RWPE1 (cell line): ENCODE measurements around the gene GAS7.

Source experiments
- CTCF ChIA-PET: fragments of 350-600 bp; sonication (Branson Sonifier 250); formaldehyde crosslinking; extraction: SDS; loops from one replicate; lab custom pipeline; 2021; lab: Yijun Ruan, JAX
- POLR2A ChIA-PET: fragments of 400-600 bp; formaldehyde crosslinking; extraction: SDS; loops from one replicate; lab custom pipeline; 2020; ENCODE audit warnings: antibody characterized with exemption; ENCODE audit not compliant: low non-redundant PET; lab: Yijun Ruan, JAX
- DNase-seq: peaks from one replicate; pipeline ENCODE4 v3.0.0; 2012; ENCODE audit warnings: low spot score
- H3K27ac ChIP-seq: fragments of 450-650 bp; 2 replicates; pipeline ENCODE4 v1.5.1; 2017
- CTCF ChIP-seq: fragments of 450-650 bp; conservative IDR thresholded peaks from 2 replicates; pipeline ENCODE4 v1.5.1; 2017; ENCODE audit warnings: low read depth, mild to moderate bottlenecking

Gene GAS7

GRCh38 chr17:10170233-10170632 is 28.2 kb downstream of the GAS7 start:
- H3K27ac ChIP-seq, result no peak overlapping the region
- ChIA-PET CTCF (no interaction called here), POLR2A (no interaction called here)
- no peak for TF ChIP-seq CTCF
- no peak for DNase-seq

- no peak overlapping the region for H3K27ac ChIP-seq
- ChIA-PET CTCF (no interaction called here), POLR2A (no interaction called here)
- TF ChIP-seq CTCF, result no peak
- no peak for DNase-seq
Measured at GRCh38 chr17:10169290-10169689, 29.1 kb downstream of the GAS7 start.

- ChIA-PET CTCF (no interaction called here), POLR2A (no interaction called here)
- H3K27ac ChIP-seq, result no peak overlapping the region
- no peak for DNase-seq
- no peak for TF ChIP-seq CTCF
Measured at GRCh38 chr17:10166176-10166935, 32.0 kb downstream of the GAS7 start.

GRCh38 chr17:10162096-10162495 is 36.3 kb downstream of the GAS7 start:
- POLR2A ChIA-PET, result no interaction called here
- DNase-seq, result no peak
- no peak for TF ChIP-seq CTCF
- no peak overlapping the region for H3K27ac ChIP-seq
- CTCF ChIA-PET, result no interaction called here

- TF ChIP-seq CTCF, result no peak
- CTCF ChIA-PET, result interaction anchor here (1.1 kb wide), 1 partner anchor 54 kb away, joined by 3 read pairs; no protein-coding TSS in a partner anchor
- H3K27ac ChIP-seq, result no peak overlapping the region
- no peak for DNase-seq
- POLR2A ChIA-PET, result no interaction called here
Measured at GRCh38 chr17:10161386-10161785, 37.0 kb downstream of the GAS7 start.

- POLR2A ChIA-PET, result no interaction called here
- CTCF ChIA-PET, result no interaction called here
- no peak overlapping the region for H3K27ac ChIP-seq
- DNase-seq, result no peak
- TF ChIP-seq CTCF, result no peak
Measured at GRCh38 chr17:10156948-10157607, 41.3 kb downstream of the GAS7 start.
